Suprapubic skin (tissue), 4 donors: ENCODE measurements around the gene NDC1. TPM values are rescaled to one million over a fixed set of nuclear protein-coding genes. Genes with fewer than 3 reads are reported as not detected.
A peak's percentile ranks its signal among the peaks of the same experiment; 100 is the strongest.

Source experiments
- DNase-seq, 2 donors: peaks; one replicate each; pipeline ENCODE4 v3.0.0-alpha.2; 2019; ENCODE audit warnings: low spot score in 2 of 2
- H3K27ac ChIP-seq: fragments of 200-600 bp; sonication (generic); one replicate; pipeline ENCODE4 v1.5.1; 2019
- H3K27me3 ChIP-seq: fragments of 200-600 bp; sonication (generic); one replicate; pipeline ENCODE4 v1.5.1; 2019
- H3K36me3 ChIP-seq: fragments of 200-600 bp; sonication (generic); one replicate; pipeline ENCODE4 v1.5.1; 2019
- H3K4me1 ChIP-seq: fragments of 200-600 bp; sonication (generic); one replicate; pipeline ENCODE4 v1.5.1; 2019
- H3K4me3 ChIP-seq: fragments of 200-600 bp; sonication (generic); one replicate; pipeline ENCODE4 v1.5.1; 2019; ENCODE audit warnings: mild to moderate bottlenecking
- H3K9me3 ChIP-seq: fragments of 200-600 bp; sonication (generic); one replicate; pipeline ENCODE4 v1.5.1; 2019
- CTCF ChIP-seq, 2 donors: fragments of 200-600 bp in 1 of 2; fragments of 450-650 bp in 1 of 2; sonication (generic) in 1 of 2; IDR thresholded peaks; one replicate each; pipeline ENCODE4 v1.5.1; 2016 to 2019; ENCODE audit warnings: antibody characterized with exemption in 2 of 2, mild to moderate bottlenecking in 1 of 2, moderate library complexity in 1 of 2
- EP300 ChIP-seq: sonication (generic); formaldehyde crosslinking; IDR thresholded peaks from one replicate; pipeline ENCODE4 v1.6.1; 2017; ENCODE audit warnings: antibody characterized with exemption
- POLR2A ChIP-seq, 2 donors: fragments of 450-650 bp; IDR thresholded peaks; one replicate each; pipeline ENCODE4 v1.6.1; 2017; ENCODE audit warnings: antibody characterized with exemption in 2 of 2, mild to moderate bottlenecking in 2 of 2, moderate library complexity in 2 of 2
- POLR2AphosphoS5 ChIP-seq, 3 donors: sonication (generic); formaldehyde crosslinking; IDR thresholded peaks; one replicate each; pipeline ENCODE4 v1.6.1; 2017; ENCODE audit warnings: antibody characterized with exemption in 3 of 3
- WGBS: methylation state at CpG from one replicate; pipeline ENCODE4 v1.1.5; 2018; 5-methylcytosine and 5-hydroxymethylcytosine counted together
- total RNA-seq, 4 donors: library from RNA; depleted of rRNA; stranded (reverse); fragments of >200 nt; gene quantifications; one replicate each; pipeline ENCODE4 v1.1.0, GENCODE V29; 2016

NDC1 gene
- total RNA-seq, 4 donors from 2014 or later = 13.5 to 19.4 (median 15.1) TPM

GRCh38 chr1:53837646-53837923, 511 bp downstream of the NDC1 start:
- Histone ChIP-seq H3K36me3 (no peaks in the 10 kb centered on the region), H3K27me3 (no peaks in the 10 kb centered on the region), H3K4me3 (peak overlapping the region; percentile 86), H3K9me3 (no peaks in the 10 kb centered on the region), H3K27ac (peak overlapping the region; percentile 98), H3K4me1 (peaks cover 13% of the 10 kb centered on the region)
- no peak for DNase-seq
- no peak for TF ChIP-seq POLR2AphosphoS5 (IDR thresholded peaks at IDR 0.05)
- TF ChIP-seq CTCF (IDR thresholded peaks at IDR 0.05) = no peak
- TF ChIP-seq EP300 = no peak
- no peak for TF ChIP-seq POLR2A (IDR thresholded peaks at IDR 0.05)
- 0% methylated on average over 5 of the region's 5 CpGs for WGBS

- WGBS = 85% methylated on average over 2 of the region's 2 CpGs
- Histone ChIP-seq H3K4me1 (peaks cover 13% of the 10 kb centered on the region), H3K27me3 (no peaks in the 10 kb centered on the region), H3K36me3 (peaks cover 6% of the 10 kb centered on the region), H3K9me3 (no peaks in the 10 kb centered on the region), H3K27ac (no peak overlapping the region), H3K4me3 (no peak overlapping the region)
- TF ChIP-seq POLR2A (IDR thresholded peaks at IDR 0.05) (no peak), EP300 (no peak), POLR2AphosphoS5 (IDR thresholded peaks at IDR 0.05) (no peak), CTCF (IDR thresholded peaks at IDR 0.05) (no peak)
- DNase-seq = no peak
Measured at GRCh38 chr1:53835491-53835890, 2.6 kb downstream of the NDC1 start.

- Histone ChIP-seq H3K4me1 (peaks cover 13% of the 10 kb centered on the region), H3K36me3 (peaks cover 6% of the 10 kb centered on the region), H3K9me3 (no peaks in the 10 kb centered on the region), H3K27ac (no peak overlapping the region), H3K4me3 (no peak overlapping the region), H3K27me3 (no peaks in the 10 kb centered on the region)
- DNase-seq = no peak
- WGBS = 95% methylated on average over 11 of the region's 11 CpGs
- TF ChIP-seq POLR2A (IDR thresholded peaks at IDR 0.05) = no peak
- no peak for TF ChIP-seq CTCF (IDR thresholded peaks at IDR 0.05)
- no peak for TF ChIP-seq EP300
- TF ChIP-seq POLR2AphosphoS5 (IDR thresholded peaks at IDR 0.05) = no peak
Measured at GRCh38 chr1:53834776-53835175, 3.3 kb downstream of the NDC1 start.

GRCh38 chr1:53833393-53833792, 4.7 kb downstream of the NDC1 start:
- 93% methylated on average over 4 of the region's 4 CpGs for WGBS
- Histone ChIP-seq H3K9me3 (no peaks in the 10 kb centered on the region), H3K27ac (no peak overlapping the region), H3K4me1 (peaks cover 10% of the 10 kb centered on the region), H3K4me3 (no peak overlapping the region), H3K27me3 (no peaks in the 10 kb centered on the region), H3K36me3 (peaks cover 6% of the 10 kb centered on the region)
- TF ChIP-seq POLR2A (IDR thresholded peaks at IDR 0.05) (no peak), CTCF (IDR thresholded peaks at IDR 0.05) (no peak), EP300 (no peak), POLR2AphosphoS5 (IDR thresholded peaks at IDR 0.05) (no peak)
- DNase-seq = no peak

GRCh38 chr1:53826367-53826766, 11.7 kb downstream of the NDC1 start:
- TF ChIP-seq POLR2AphosphoS5 (IDR thresholded peaks at IDR 0.05) = no peak
- no peak for TF ChIP-seq EP300
- no peak for TF ChIP-seq POLR2A (IDR thresholded peaks at IDR 0.05)
- no peak for TF ChIP-seq CTCF (IDR thresholded peaks at IDR 0.05)
- H3K36me3 ChIP-seq = peaks cover 34% of the 10 kb centered on the region
- DNase-seq = no peak
- no peak overlapping the region for H3K27ac ChIP-seq
- no peaks in the 10 kb centered on the region for H3K4me1 ChIP-seq
- no peak overlapping the region for H3K4me3 ChIP-seq
- no peaks in the 10 kb centered on the region for H3K27me3 ChIP-seq
- WGBS = 83% methylated on average over 2 of the region's 2 CpGs
- no peaks in the 10 kb centered on the region for H3K9me3 ChIP-seq
